ENCODE data around the gene VTI1B.
"Not testable (repeated sequence)": the region's sequence is repeated elsewhere in the genome, so short reads cannot be mapped to it uniquely, and the experiment has no call there.

VTI1B gene

DNA sequence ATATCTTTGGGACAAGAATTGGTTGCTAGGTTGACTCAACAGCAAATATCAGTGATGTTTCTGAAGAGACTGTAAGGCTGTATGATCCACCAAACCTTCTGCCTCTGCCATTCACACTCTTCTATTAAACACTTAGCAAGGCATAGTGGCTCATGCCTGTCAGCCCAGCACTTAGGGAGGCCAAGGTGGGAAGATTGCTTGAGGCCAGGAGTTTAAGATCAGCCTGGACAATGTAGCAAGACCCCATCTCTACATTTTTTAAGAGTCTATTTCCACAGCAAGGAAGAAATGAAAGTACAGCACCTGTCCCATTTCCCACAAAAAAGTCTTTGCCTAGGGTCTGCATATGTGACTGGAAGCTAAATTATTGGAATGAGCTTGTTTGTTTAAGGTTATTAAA is 46.9 kb downstream of the VTI1B start:
- Histone ChIP-seq H3K9ac (no peak overlapping the region), H3K9me3 (ENCODE audit: control insufficient read depth, low read length) (no peaks in the 10 kb centered on the region), H3K27ac (no peak overlapping the region), H3K27me3 (ENCODE audit: control insufficient read depth, insufficient read depth, low read length) (no peaks in the 10 kb centered on the region), H3K4me3 (ENCODE audit: low read depth, low read length) (no peak overlapping the region), H2AFZ (no peak overlapping the region), H3K4me2 (ENCODE audit: low read length) (no peak overlapping the region), H3K36me3 (ENCODE audit: control insufficient read depth, insufficient read depth, low read length) (no peaks in the 10 kb centered on the region), H3K4me1 (peaks cover 12% of the 10 kb centered on the region), H3K79me2 (peaks cover 28% of the 10 kb centered on the region)
- TF ChIP-seq, protein P1, sequence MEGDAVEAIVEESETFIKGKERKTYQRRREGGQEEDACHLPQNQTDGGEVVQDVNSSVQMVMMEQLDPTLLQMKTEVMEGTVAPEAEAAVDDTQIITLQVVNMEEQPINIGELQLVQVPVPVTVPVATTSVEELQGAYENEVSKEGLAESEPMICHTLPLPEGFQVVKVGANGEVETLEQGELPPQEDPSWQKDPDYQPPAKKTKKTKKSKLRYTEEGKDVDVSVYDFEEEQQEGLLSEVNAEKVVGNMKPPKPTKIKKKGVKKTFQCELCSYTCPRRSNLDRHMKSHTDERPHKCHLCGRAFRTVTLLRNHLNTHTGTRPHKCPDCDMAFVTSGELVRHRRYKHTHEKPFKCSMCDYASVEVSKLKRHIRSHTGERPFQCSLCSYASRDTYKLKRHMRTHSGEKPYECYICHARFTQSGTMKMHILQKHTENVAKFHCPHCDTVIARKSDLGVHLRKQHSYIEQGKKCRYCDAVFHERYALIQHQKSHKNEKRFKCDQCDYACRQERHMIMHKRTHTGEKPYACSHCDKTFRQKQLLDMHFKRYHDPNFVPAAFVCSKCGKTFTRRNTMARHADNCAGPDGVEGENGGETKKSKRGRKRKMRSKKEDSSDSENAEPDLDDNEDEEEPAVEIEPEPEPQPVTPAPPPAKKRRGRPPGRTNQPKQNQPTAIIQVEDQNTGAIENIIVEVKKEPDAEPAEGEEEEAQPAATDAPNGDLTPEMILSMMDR (IDR thresholded peaks at IDR 0.05), result no peak

- H3K9ac ChIP-seq; H3K4me3 ChIP-seq (ENCODE audit: low read depth, low read length); H3K4me2 ChIP-seq (ENCODE audit: low read length); H2AFZ ChIP-seq; H3K9me3 ChIP-seq (ENCODE audit: control insufficient read depth, low read length); H3K27me3 ChIP-seq (ENCODE audit: control insufficient read depth, insufficient read depth, low read length); H3K36me3 ChIP-seq (ENCODE audit: control insufficient read depth, insufficient read depth, low read length); H3K27ac ChIP-seq: not testable (repeated sequence)
- peaks cover 21% of the 10 kb centered on the region for H3K4me1 ChIP-seq
- peaks cover 23% of the 10 kb centered on the region for H3K79me2 ChIP-seq
Observed at GRCh38 chr14:67626131-67626530, 48.3 kb downstream of the VTI1B start.

- Histone ChIP-seq H3K27me3 (ENCODE audit: control insufficient read depth, insufficient read depth, low read length) (no peaks in the 10 kb centered on the region), H3K4me3 (ENCODE audit: low read depth, low read length) (peak overlapping the region; percentile 80), H3K9me3 (ENCODE audit: control insufficient read depth, low read length) (no peaks in the 10 kb centered on the region), H3K27ac (peak overlapping the region; percentile 93), H3K36me3 (ENCODE audit: control insufficient read depth, insufficient read depth, low read length) (no peaks in the 10 kb centered on the region), H3K4me2 (ENCODE audit: low read length) (peak overlapping the region; percentile 62), H3K9ac (no peak overlapping the region), H3K4me1 (peaks cover 23% of the 10 kb centered on the region), H2AFZ (no peak overlapping the region), H3K79me2 (peaks cover 21% of the 10 kb centered on the region)
- TF ChIP-seq, protein P1 (IDR thresholded peaks at IDR 0.05), result no peak
Observed at GRCh38 chr14:67623114-67623513, 51.3 kb downstream of the VTI1B start.

GRCh38 chr14:67622675-67623074 is 51.8 kb downstream of the VTI1B start:
- peak overlapping the region; percentile 22 for H2AFZ ChIP-seq
- peak overlapping the region; percentile 93 for H3K27ac ChIP-seq
- H3K36me3 ChIP-seq (ENCODE audit: control insufficient read depth, insufficient read depth, low read length), result no peaks in the 10 kb centered on the region
- peaks cover 23% of the 10 kb centered on the region for H3K4me1 ChIP-seq
- H3K9me3 ChIP-seq (ENCODE audit: control insufficient read depth, low read length), result no peaks in the 10 kb centered on the region
- H3K4me3 ChIP-seq (ENCODE audit: low read depth, low read length), result peak overlapping the region; percentile 80
- no peak overlapping the region for H3K9ac ChIP-seq
- peaks cover 21% of the 10 kb centered on the region for H3K79me2 ChIP-seq
- TF ChIP-seq, protein P1 (IDR thresholded peaks at IDR 0.05), result no peak
- no peaks in the 10 kb centered on the region for H3K27me3 ChIP-seq (ENCODE audit: control insufficient read depth, insufficient read depth, low read length)
- peak overlapping the region; percentile 62 for H3K4me2 ChIP-seq (ENCODE audit: low read length)

DNA sequence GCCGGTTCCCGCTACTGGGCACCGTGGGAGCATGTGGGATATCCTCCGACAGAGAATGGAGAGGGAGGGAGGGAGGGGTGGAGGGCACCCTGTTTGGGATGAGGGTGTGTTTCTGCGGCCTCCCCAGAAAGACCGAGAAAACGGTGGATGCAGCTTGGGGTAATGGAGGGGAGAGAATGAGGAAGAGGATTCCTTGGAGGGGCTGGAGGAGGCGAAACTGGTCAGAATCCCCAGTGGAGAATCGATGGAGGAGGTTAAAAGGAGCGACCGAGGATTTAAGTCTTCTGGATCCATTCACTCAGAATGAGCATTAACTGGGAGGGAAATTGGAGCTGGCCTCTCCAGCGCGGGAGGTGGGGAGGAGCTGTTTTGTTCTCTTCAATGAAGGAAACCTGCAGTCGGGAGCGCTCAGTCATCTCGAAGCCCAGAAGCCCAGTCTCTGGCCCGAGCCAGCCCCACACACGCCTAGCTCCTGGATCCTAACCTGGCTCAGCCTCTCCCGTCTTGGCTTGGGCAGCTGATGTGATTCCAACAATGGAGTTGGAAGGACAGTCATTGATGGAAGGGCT is 54.1 kb downstream of the VTI1B start:
- H3K4me3 ChIP-seq (ENCODE audit: low read depth, low read length), result peak overlapping the region; percentile 80
- H3K4me2 ChIP-seq (ENCODE audit: low read length), result peak overlapping the region; percentile 75
- peaks cover 16% of the 10 kb centered on the region for H3K79me2 ChIP-seq
- TF ChIP-seq, protein P1 (IDR thresholded peaks at IDR 0.05), result no peak
- peak overlapping the region; percentile 62 for H3K9ac ChIP-seq
- H3K36me3 ChIP-seq (ENCODE audit: control insufficient read depth, insufficient read depth, low read length), result no peaks in the 10 kb centered on the region
- H3K9me3 ChIP-seq (ENCODE audit: control insufficient read depth, low read length), result no peaks in the 10 kb centered on the region
- H3K27ac ChIP-seq, result peak overlapping the region; percentile 93
- H3K4me1 ChIP-seq, result peaks cover 23% of the 10 kb centered on the region
- H2AFZ ChIP-seq, result peak overlapping the region; percentile 81
- H3K27me3 ChIP-seq (ENCODE audit: control insufficient read depth, insufficient read depth, low read length), result no peaks in the 10 kb centered on the region

All from parathyroid adenoma (tissue), 2 donors.